ENCODE measurements around the gene ZSCAN22.

The ZSCAN22 gene

DNA sequence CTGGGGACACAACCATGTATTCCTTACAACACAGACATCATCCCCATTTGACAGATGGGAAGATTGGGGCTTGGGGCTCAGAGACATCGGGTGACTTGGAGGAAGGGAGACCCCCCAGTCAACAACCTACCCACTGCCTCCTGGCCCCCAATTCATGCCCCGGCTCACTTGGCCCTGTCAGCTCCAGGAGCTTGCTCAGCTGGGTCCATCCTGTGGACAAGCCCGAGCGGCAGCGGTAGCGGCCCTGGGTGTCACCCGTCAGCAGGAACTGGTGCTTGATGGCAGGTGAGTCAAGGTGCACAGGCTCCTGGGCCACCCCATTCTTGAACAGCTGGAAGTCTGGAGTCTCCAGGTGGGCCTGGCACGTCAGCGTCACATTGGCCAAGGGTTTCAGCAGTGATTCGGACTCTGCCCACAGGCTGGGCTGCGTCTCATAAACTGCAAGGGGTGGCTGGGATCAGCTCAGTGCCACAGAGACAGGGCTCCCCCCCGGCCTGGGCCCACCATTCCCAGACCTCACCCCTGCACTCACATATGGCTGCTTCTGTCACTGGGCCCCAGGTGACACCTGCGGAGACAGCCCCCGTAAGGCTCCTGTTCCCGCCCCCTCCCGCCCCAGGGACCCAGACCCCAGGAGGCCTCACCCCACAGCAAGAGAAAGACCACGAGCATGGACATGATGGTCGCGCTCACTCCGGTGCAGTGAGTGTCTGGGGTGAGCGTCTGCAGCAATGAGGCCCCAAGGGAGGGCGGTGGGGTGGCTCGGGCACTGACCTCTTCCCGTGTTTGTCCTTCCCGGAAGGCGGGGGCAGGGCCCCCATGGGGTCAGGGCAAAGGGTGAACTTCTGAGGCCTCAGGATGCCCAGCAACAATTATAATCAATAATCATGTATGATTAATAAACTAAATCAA is 26.2 kb downstream of the ZSCAN22 start, which contains the start of gene A1BG:
Gene A1BG, minus strand, starts transcription at position 733 of the 912 bp plus-strand sequence. Its CDS starts 55 bp downstream, at position 678.
- TF ChIP-seq EGR1 (IDR thresholded peaks at IDR 0.05) (no peak), YY1 (IDR thresholded peaks at IDR 0.05; ENCODE audit: low read depth) (no peak), TAF1 (IDR thresholded peaks at IDR 0.05; ENCODE audit: low read depth) (no peak), EP300 (IDR thresholded peaks at IDR 0.05; ENCODE audit: borderline replicate concordance) (no peak), REST (IDR thresholded peaks at IDR 0.05; ENCODE audit: low read depth) (no peak), NFIC (IDR thresholded peaks at IDR 0.05) (no peak), CREB1 (IDR thresholded peaks at IDR 0.05; ENCODE audit: low read depth) (no peak), FOXM1 (IDR thresholded peaks at IDR 0.05; ENCODE audit: borderline replicate concordance, low read depth) (no peak), TEAD4 (IDR thresholded peaks at IDR 0.05) (no peak), ZBTB7A (IDR thresholded peaks at IDR 0.05; ENCODE audit: low read depth) (no peak), RAD21 (IDR thresholded peaks at IDR 0.05; ENCODE audit: low read depth) (no peak), USF1 (IDR thresholded peaks at IDR 0.05) (no peak), TCF12 (IDR thresholded peaks at IDR 0.05; ENCODE audit: low read depth) (no peak), CEBPB (IDR thresholded peaks at IDR 0.05) (no peak)
- TF ChIP-seq, protein P1, sequence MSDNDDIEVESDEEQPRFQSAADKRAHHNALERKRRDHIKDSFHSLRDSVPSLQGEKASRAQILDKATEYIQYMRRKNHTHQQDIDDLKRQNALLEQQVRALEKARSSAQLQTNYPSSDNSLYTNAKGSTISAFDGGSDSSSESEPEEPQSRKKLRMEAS (IDR thresholded peaks at IDR 0.05) = no peak

- TF ChIP-seq, protein P1 (IDR thresholded peaks at IDR 0.05) = no peak
These were observed 27.1 kb downstream of the ZSCAN22 start for GRCh38 chr19:58353717-58354477.

DNA sequence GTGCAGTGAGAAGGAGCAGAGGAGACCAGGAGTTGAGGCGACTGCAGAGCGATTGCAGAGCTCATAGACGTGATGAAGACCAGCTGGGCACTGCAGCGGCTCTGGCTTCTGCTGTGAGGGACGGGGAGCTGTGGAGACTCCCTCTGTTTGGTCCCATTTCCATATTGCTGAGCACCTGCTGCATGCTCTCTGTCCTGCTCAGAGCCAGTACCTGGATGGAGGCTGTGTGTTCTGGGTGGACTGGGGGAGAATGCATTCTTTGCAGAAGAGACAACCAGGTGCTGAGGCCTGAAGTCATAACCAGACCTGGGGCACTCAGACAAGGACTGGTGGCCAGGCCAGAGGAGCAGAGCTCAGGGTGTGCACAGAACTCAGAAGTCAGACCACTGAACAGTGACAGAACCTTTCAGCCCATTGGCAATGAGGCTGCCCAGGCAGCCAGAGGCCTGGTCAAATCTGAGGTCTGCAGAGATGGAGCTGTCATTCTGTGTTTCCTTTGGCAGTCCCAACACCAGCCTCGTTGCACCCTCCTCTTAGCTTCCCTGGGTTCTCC is 27.8 kb downstream of the ZSCAN22 start:
- TF ChIP-seq YY1 (IDR thresholded peaks at IDR 0.05; ENCODE audit: low read depth) (no peak), RAD21 (IDR thresholded peaks at IDR 0.05; ENCODE audit: low read depth) (no peak), REST (IDR thresholded peaks at IDR 0.05; ENCODE audit: low read depth) (no peak), TAF1 (IDR thresholded peaks at IDR 0.05; ENCODE audit: low read depth) (no peak), TEAD4 (IDR thresholded peaks at IDR 0.05) (no peak), USF1 (IDR thresholded peaks at IDR 0.05) (no peak), CEBPB (IDR thresholded peaks at IDR 0.05) (no peak), EGR1 (IDR thresholded peaks at IDR 0.05) (no peak), CREB1 (IDR thresholded peaks at IDR 0.05; ENCODE audit: low read depth) (no peak), NFIC (IDR thresholded peaks at IDR 0.05) (no peak)
- TF ChIP-seq, protein P1 (IDR thresholded peaks at IDR 0.05) = no peak

GRCh38 chr19:58355215-58355796 is 28.5 kb downstream of the ZSCAN22 start:
- no peak for TF ChIP-seq REST (IDR thresholded peaks at IDR 0.05; ENCODE audit: low read depth)
- TF ChIP-seq CREB1 (IDR thresholded peaks at IDR 0.05; ENCODE audit: low read depth) = no peak
- no peak for TF ChIP-seq CEBPB (IDR thresholded peaks at IDR 0.05)
- TF ChIP-seq, protein P1 (IDR thresholded peaks at IDR 0.05) = no peak
- TF ChIP-seq NFIC (IDR thresholded peaks at IDR 0.05) = no peak
- no peak for TF ChIP-seq USF1 (IDR thresholded peaks at IDR 0.05)
- TF ChIP-seq RAD21 (IDR thresholded peaks at IDR 0.05; ENCODE audit: low read depth) = no peak
- no peak for TF ChIP-seq FOXM1 (IDR thresholded peaks at IDR 0.05; ENCODE audit: borderline replicate concordance, low read depth)
- no peak for TF ChIP-seq TAF1 (IDR thresholded peaks at IDR 0.05; ENCODE audit: low read depth)
- no peak for TF ChIP-seq EP300 (IDR thresholded peaks at IDR 0.05; ENCODE audit: borderline replicate concordance)
- TF ChIP-seq YY1 (IDR thresholded peaks at IDR 0.05; ENCODE audit: low read depth) = no peak
- no peak for TF ChIP-seq EGR1 (IDR thresholded peaks at IDR 0.05)
- no peak for TF ChIP-seq TCF12 (IDR thresholded peaks at IDR 0.05; ENCODE audit: low read depth)
- no peak for TF ChIP-seq ZBTB7A (IDR thresholded peaks at IDR 0.05; ENCODE audit: low read depth)
- no peak for TF ChIP-seq TEAD4 (IDR thresholded peaks at IDR 0.05)
